H1 (cell line): ENCODE data around the gene OPHN1. TPM values are rescaled to one million over a fixed set of nuclear protein-coding genes. Genes with fewer than 3 reads are reported as not detected.

ENCODE experiments used
- CTCF ChIA-PET: fragments of 300-600 bp; sonication (Branson Sonifier 250); formaldehyde crosslinking; loops from one replicate; lab custom pipeline; 2021; ENCODE audit not compliant: partially characterized antibody; lab: Charles Lee
- POLR2A ChIA-PET: fragments of 300-600 bp; sonication (Branson Sonifier 250); formaldehyde crosslinking; loops from one replicate; lab custom pipeline; 2021; ENCODE audit warnings: inconsistent platforms; ENCODE audit not compliant: partially characterized antibody; lab: Charles Lee
- DNase-seq, 2 experiments: peaks; one replicate each; pipeline versions ENCODE4 v3.0.0 to v3.0.0-alpha.2; 2010 to 2022; ENCODE audit warnings: low spot score in 2 of 2, low read depth in 1 of 2, mixed read lengths in 1 of 2
- FAIRE-seq: peaks from 2 replicates; lab custom pipeline; 2011; peaks lifted over from hg19 to GRCh38; lab: Jason Lieb, UNC
- H2AFZ ChIP-seq: 2 replicates; pipeline ENCODE4 v1.8.1; 2012; ENCODE audit warnings: low read length, inconsistent platforms
- H2AK5ac ChIP-seq: 2 replicates; pipeline ENCODE4 v1.6.1; 2013; ENCODE audit warnings: low read depth, low read length
- H2BK120ac ChIP-seq: replicated peaks from 2 replicates; pipeline ENCODE3; 2013; ENCODE audit warnings: low read depth, low read length, inconsistent platforms
- H2BK12ac ChIP-seq: 2 replicates; pipeline ENCODE4 v1.6.1; 2013; ENCODE audit warnings: low read depth, low read length
- H2BK15ac ChIP-seq: 2 replicates; pipeline ENCODE4 v1.6.1; 2013; ENCODE audit warnings: low read length
- H2BK20ac ChIP-seq: 2 replicates; pipeline ENCODE4 v1.6.1; 2013; ENCODE audit warnings: low read length
- H2BK5ac ChIP-seq: 2 replicates; pipeline ENCODE4 v1.6.1; 2013; ENCODE audit warnings: low read depth, low read length
- H3K14ac ChIP-seq: 2 replicates; pipeline ENCODE4 v1.6.1; 2013; ENCODE audit warnings: inconsistent platforms; ENCODE audit not compliant: insufficient read length
- H3K18ac ChIP-seq: 2 replicates; pipeline ENCODE4 v1.6.1; 2013; ENCODE audit warnings: low read length; ENCODE audit errors: extremely low read depth
- H3K23ac ChIP-seq: 2 replicates; pipeline ENCODE4 v1.6.1; 2013; ENCODE audit warnings: inconsistent platforms; ENCODE audit not compliant: insufficient read length
- H3K23me2 ChIP-seq: 2 replicates; pipeline ENCODE4 v1.6.1; 2013; ENCODE audit warnings: low read depth, low read length
- H3K27ac ChIP-seq: 2 replicates; pipeline ENCODE4 v1.6.1; 2011; ENCODE audit warnings: low read depth, low read length, inconsistent platforms
- H3K27me3 ChIP-seq, 4 experiments: replicated peaks in 1 of 4; 1 replicate in 1 of 4; 2 replicates in 3 of 4; pipeline versions ENCODE4 v1.6.1 to v1.8.1; 2011 to 2013; ENCODE audit warnings: low read length in 3 of 4, mild to moderate bottlenecking in 3 of 4, inconsistent platforms in 2 of 4, mixed read lengths in 2 of 4, moderate library complexity in 1 of 4; ENCODE audit not compliant: control insufficient read depth in 3 of 4, insufficient read depth in 3 of 4; ENCODE audit errors: extremely low read depth in 1 of 4
- H3K36me3 ChIP-seq, 4 experiments: 2 replicates each; pipeline versions ENCODE4 v1.6.1 to v1.8.1; 2011 to 2013; ENCODE audit warnings: mild to moderate bottlenecking in 4 of 4, low read length in 3 of 4, moderate library complexity in 2 of 4, control low read depth in 1 of 4, inconsistent platforms in 1 of 4; ENCODE audit not compliant: insufficient read depth in 4 of 4, control insufficient read depth in 2 of 4
- H3K4ac ChIP-seq: replicated peaks from 2 replicates; pipeline ENCODE3; 2013; ENCODE audit warnings: low read length, low read depth, mixed read lengths, inconsistent platforms; ENCODE audit not compliant: insufficient read length
- H3K4me1 ChIP-seq, 4 experiments: replicated peaks in 1 of 4; 1 replicate in 1 of 4; 2 replicates in 3 of 4; pipeline versions ENCODE4 v1.6.1 to v1.8.1; 2011 to 2013; ENCODE audit warnings: low read length in 3 of 4, inconsistent platforms in 2 of 4, mixed read lengths in 1 of 4; ENCODE audit not compliant: insufficient read depth in 4 of 4, control insufficient read depth in 3 of 4
- H3K4me2 ChIP-seq, 2 experiments: 2 replicates each; pipeline versions ENCODE4 v1.6.1 to v1.8.1; 2011 to 2013; ENCODE audit warnings: low read depth in 2 of 2, low read length in 2 of 2, control low read depth in 1 of 2, inconsistent platforms in 1 of 2, mild to moderate bottlenecking in 1 of 2; ENCODE audit not compliant: insufficient read depth in 1 of 2
- H3K4me3 ChIP-seq, 4 experiments: fragments of 200-600, 300-600 bp in 1 of 4; sonication (generic), shearing (Covaris generic), sonication (Bioruptor Twin) in 1 of 4; 2 replicates each; pipeline versions ENCODE4 v1.5.1 to v1.8.1; 2011 to 2016; ENCODE audit warnings: low read length in 4 of 4, low read depth in 3 of 4, control low read depth in 2 of 4, inconsistent platforms in 2 of 4, mild to moderate bottlenecking in 2 of 4, mixed read lengths in 1 of 4, moderate library complexity in 1 of 4; ENCODE audit not compliant: insufficient read depth in 2 of 4; ENCODE audit errors: extremely low read depth in 1 of 4
- H3K56ac ChIP-seq: replicated peaks from 2 replicates; pipeline ENCODE3; 2013; ENCODE audit warnings: low read depth, mild to moderate bottlenecking, mixed read lengths, low read length, inconsistent platforms; ENCODE audit not compliant: insufficient read length
- H3K79me1 ChIP-seq: 2 replicates; pipeline ENCODE4 v1.6.1; 2013; ENCODE audit warnings: low read depth, low read length, control low read depth
- H3K79me2 ChIP-seq, 2 experiments: 2 replicates each; pipeline versions ENCODE4 v1.6.1 to v1.8.1; 2012 to 2013; ENCODE audit warnings: low read length in 2 of 2, mild to moderate bottlenecking in 2 of 2, inconsistent platforms in 1 of 2; ENCODE audit not compliant: insufficient read depth in 2 of 2, control insufficient read depth in 1 of 2
- H3K9ac ChIP-seq, 4 experiments: replicated peaks in 1 of 4; 1 replicate in 1 of 4; 2 replicates in 3 of 4; pipeline versions ENCODE4 v1.6.1 to v1.8.1; 2011 to 2013; ENCODE audit warnings: low read depth in 3 of 4, low read length in 3 of 4, control low read depth in 2 of 4, mild to moderate bottlenecking in 2 of 4, moderate library complexity in 2 of 4, inconsistent platforms in 1 of 4; ENCODE audit errors: extremely low read depth in 1 of 4
- H3K9me3 ChIP-seq, 2 experiments: 2 replicates each; pipeline versions ENCODE4 v1.6.1 to v1.8.1; 2012 to 2013; ENCODE audit warnings: mild to moderate bottlenecking in 2 of 2, moderate library complexity in 2 of 2, control low read depth in 1 of 2, inconsistent platforms in 1 of 2, low read depth in 1 of 2, low read length in 1 of 2, mixed read lengths in 1 of 2; ENCODE audit not compliant: insufficient read depth in 2 of 2
- H4K20me1 ChIP-seq, 2 experiments: replicated peaks in 1 of 2; 2 replicates each; pipeline versions ENCODE3 to v1.8.1; 2011 to 2013; ENCODE audit warnings: inconsistent platforms in 2 of 2, low read length in 2 of 2, mild to moderate bottlenecking in 1 of 2; ENCODE audit not compliant: insufficient read depth in 2 of 2, control insufficient read depth in 1 of 2
- H4K5ac ChIP-seq: 2 replicates; pipeline ENCODE4 v1.6.1; 2013; ENCODE audit warnings: low read length, low read depth, mixed read lengths, inconsistent platforms; ENCODE audit not compliant: insufficient read length
- H4K8ac ChIP-seq: 2 replicates; pipeline ENCODE4 v1.8.0; 2013; ENCODE audit warnings: mild to moderate bottlenecking, moderate library complexity, low read length, inconsistent platforms; ENCODE audit not compliant: insufficient read depth; ENCODE audit errors: extremely low read depth
- H4K91ac ChIP-seq: replicated peaks from 2 replicates; pipeline ENCODE3; 2013; ENCODE audit warnings: low read length, mixed read lengths, inconsistent platforms; ENCODE audit not compliant: insufficient read length
- WGBS, 2 experiments: shearing (Covaris generic) in 1 of 2; methylation state at CpG; one replicate each; pipeline versions ENCODE4 v1.1.6 to v1.1.7; 2013 to 2015; ENCODE audit warnings: low lambda C conversion rate in 2 of 2, mixed read lengths in 2 of 2, inconsistent platforms in 1 of 2, low coverage in 1 of 2, missing lambda C conversion rate in 1 of 2; ENCODE audit not compliant: insufficient replicate concordance in 2 of 2, insufficient coverage in 1 of 2, insufficient read length in 1 of 2; ENCODE audit errors: extremely low coverage in 1 of 2, missing lambda C conversion rate in 1 of 2; 5-methylcytosine and 5-hydroxymethylcytosine counted together
- polyA plus RNA-seq, 7 experiments: library from polyadenylated mRNA; depleted of rRNA in 3 of 7; stranded (reverse) in 5 of 7; unstranded in 2 of 7; fragments of >200 nt in 5 of 7; fragments of 200-250 nt in 2 of 7; gene quantifications; 1 replicate in 5 of 7; 2 replicates in 1 of 7; 4 replicates in 1 of 7; pipeline versions ENCODE4 v1.2.1 to v1.2.3, GENCODE V29; 2011 to 2013; ENCODE audit warnings: missing spikeins in 2 of 7, mixed read lengths in 2 of 7
- total RNA-seq: library from RNA; stranded (reverse); fragmentation: NEBNext Ultra II Directional; extraction: Animal tissue kit (Norgen Biotek cat#: 25700); gene quantifications from 2 replicates; pipeline ENCODE4 v1.2.1, GENCODE V29; 2021

OPHN1 gene
- total and polyA plus RNA-seq, 2 of the 8 experiments (the other 6 are each of a cell fraction or from before 2014, with no cell fraction given): 1.2 to 3.5 TPM

DNA sequence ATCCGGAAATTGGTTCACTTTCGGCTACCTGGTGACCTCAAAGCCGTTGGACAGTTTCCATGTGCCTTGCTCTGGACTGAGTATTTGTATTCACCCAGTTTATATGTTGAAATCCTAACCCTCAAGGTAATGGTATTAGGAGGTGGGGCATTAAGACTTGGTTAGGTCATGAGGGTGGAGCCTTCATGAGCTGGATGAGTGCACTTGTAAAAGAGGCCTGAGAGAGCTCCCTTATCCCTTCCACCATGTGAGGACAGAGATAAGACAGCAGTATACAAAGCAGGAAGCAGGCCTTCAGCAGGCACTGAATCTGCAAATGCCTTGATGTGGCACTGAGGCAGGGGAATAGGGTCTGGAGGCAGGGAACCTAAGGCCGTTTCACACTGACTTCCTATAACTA, 5.3 kb upstream of the OPHN1 start:
- H2BK20ac ChIP-seq: no peak overlapping the region
- peaks cover 0 to 2% (median 0%) of the 10 kb centered on the region in 4 experiments; a peak in 1 of 7 replicates for H3K4me1 ChIP-seq
- 83% methylated on average over 4 of the region's 4 CpGs; no CpG with 5 or more reads in 1 of the 2 experiments for WGBS, 2 experiments
- H2BK120ac ChIP-seq: no peak overlapping the region
- H3K27me3 ChIP-seq: no peaks in the 10 kb centered on the region
- H3K18ac ChIP-seq: no peak overlapping the region
- no peak overlapping the region for H3K56ac ChIP-seq
- no peak overlapping the region for H3K23ac ChIP-seq
- no peak overlapping the region for H2BK15ac ChIP-seq
- no peak for DNase-seq
- no peak overlapping the region for H3K4ac ChIP-seq
- no peaks in the 10 kb centered on the region for H4K20me1 ChIP-seq
- H2AK5ac ChIP-seq: no peak overlapping the region
- H3K23me2 ChIP-seq: no peaks in the 10 kb centered on the region
- H4K91ac ChIP-seq: no peak overlapping the region
- no peak overlapping the region for H3K9ac ChIP-seq
- POLR2A ChIA-PET: no interaction called here
- H3K27ac ChIP-seq: no peak overlapping the region
- no peak overlapping the region for H3K14ac ChIP-seq
- H3K79me2 ChIP-seq: no peaks in the 10 kb centered on the region
- H2BK5ac ChIP-seq: no peak overlapping the region
- H3K4me3 ChIP-seq: no peak overlapping the region
- H3K4me2 ChIP-seq: no peak overlapping the region
- CTCF ChIA-PET: no interaction called here
- H2BK12ac ChIP-seq: no peak overlapping the region
- H4K5ac ChIP-seq: no peak overlapping the region
- no peaks in the 10 kb centered on the region for H3K36me3 ChIP-seq
- no peaks in the 10 kb centered on the region for H3K9me3 ChIP-seq
- H2AFZ ChIP-seq: peak overlapping the region; percentile 73
- H3K79me1 ChIP-seq: no peaks in the 10 kb centered on the region
- H4K8ac ChIP-seq: no peak overlapping the region
- no peak for FAIRE-seq
